HCT116 (cell line): ENCODE results near the gene CLEC2B. TPM values are rescaled to one million over a fixed set of nuclear protein-coding genes. Genes with fewer than 3 reads are reported as not detected.

Experiments
- ATAC-seq: fragments of 200-7000 bp; cut with Tn5 transposase; 2 replicates; pipeline ENCODE4 v1.9.1; 2020; ENCODE audit warnings: mild to moderate bottlenecking, moderate library complexity
- BruUV-seq: library from RNA; stranded (reverse); fragments of 400-500 nt; replicated peaks from 2 replicates; lab custom pipeline; 2021; lab: Mats Ljungman, UMichigan
- CTCF ChIA-PET: fragments of 300-600 bp; sonication (Branson Sonifier 250); formaldehyde crosslinking; loops from one replicate; lab custom pipeline; 2021; ENCODE audit warnings: antibody characterized with exemption; lab: Charles Lee
- POLR2A ChIA-PET: fragments of 300-600, 350-600 bp; sonication (Branson Sonifier 250); formaldehyde crosslinking; loops from one replicate; lab custom pipeline; 2021; ENCODE audit warnings: antibody characterized with exemption; lab: Charles Lee
- RAD21 ChIA-PET, 2 experiments: fragments of 300-600 bp; sonication (Branson Sonifier 250); formaldehyde crosslinking; loops; one replicate each; lab custom pipeline; 2023; ENCODE audit warnings: low total read pairs in 2 of 2; ENCODE audit not compliant: uncharacterized antibody in 2 of 2, unreplicated experiment in 2 of 2, low non-redundant PET in 1 of 2; lab: Charles Lee
- DNase-seq: peaks from one replicate; pipeline ENCODE4 v3.0.0-alpha.2; 2010; ENCODE audit warnings: low read depth, low spot score
- H2AFZ ChIP-seq: fragments of 200-600 bp; shearing (Covaris generic), sonication (generic); 2 replicates; pipeline ENCODE4 v1.6.1; 2017; ENCODE audit warnings: low read depth, mixed run types, mixed read lengths, antibody characterized with exemption, low read length; ENCODE audit not compliant: poor library complexity, severe bottlenecking
- H3K27ac ChIP-seq: 2 replicates; pipeline ENCODE4 v1.5.1; 2012; ENCODE audit warnings: low read depth, low read length
- H3K27me3 ChIP-seq: fragments of 200-600 bp; sonication (generic); 2 replicates; pipeline ENCODE4 v1.6.1; 2016; ENCODE audit warnings: mixed run types, low read length, mixed read lengths; ENCODE audit not compliant: insufficient read depth
- H3K36me3 ChIP-seq, 2 experiments: fragments of 200-500 bp in 1 of 2; fragments of 200-600 bp in 1 of 2; sonication (Bioruptor generic) in 1 of 2; sonication (generic) in 1 of 2; 2 replicates each; pipeline versions ENCODE4 v1.5.1 to v1.6.1; 2014 to 2016; ENCODE audit warnings: low read length in 2 of 2, inconsistent platforms in 1 of 2, mixed read lengths in 1 of 2, mixed run types in 1 of 2; ENCODE audit not compliant: insufficient read depth in 2 of 2, control insufficient read depth in 1 of 2
- H3K4me1 ChIP-seq, 2 experiments: fragments of 200-600 bp in 1 of 2; sonication (generic) in 1 of 2; 2 replicates each; pipeline versions ENCODE4 v1.5.1 to v1.6.1; 2012 to 2017; ENCODE audit warnings: low read length in 2 of 2, inconsistent platforms in 1 of 2, mild to moderate bottlenecking in 1 of 2, mixed read lengths in 1 of 2, mixed run types in 1 of 2, moderate library complexity in 1 of 2; ENCODE audit not compliant: insufficient read depth in 2 of 2, control insufficient read depth in 1 of 2
- H3K4me2 ChIP-seq: fragments of 200-600 bp; sonication (generic); 2 replicates; pipeline ENCODE4 v1.6.1; 2017; ENCODE audit warnings: mixed run types, low read length, mixed read lengths
- H3K4me3 ChIP-seq, 2 experiments: fragments of 200-600 bp in 1 of 2; sonication (generic) in 1 of 2; replicated peaks in 1 of 2; 2 replicates each; pipeline ENCODE4 v1.5.1; 2011 to 2016; ENCODE audit warnings: low read length in 2 of 2, control low read depth in 1 of 2, low read depth in 1 of 2, mild to moderate bottlenecking in 1 of 2, mixed read lengths in 1 of 2, mixed run types in 1 of 2
- H3K79me2 ChIP-seq: fragments of 200-600 bp; sonication (generic); 2 replicates; pipeline ENCODE4 v1.6.1; 2017; ENCODE audit warnings: mild to moderate bottlenecking, mixed run types, low read length, moderate library complexity, mixed read lengths; ENCODE audit not compliant: insufficient read depth
- H3K9ac ChIP-seq: fragments of 200-600 bp; sonication (generic); 2 replicates; pipeline ENCODE4 v1.6.1; 2016; ENCODE audit warnings: low read length, mixed read lengths
- H3K9me2 ChIP-seq: fragments of 200-600 bp; sonication (generic), shearing (Covaris generic); 2 replicates; pipeline ENCODE4 v1.6.1; 2017; ENCODE audit warnings: mixed run types, mild to moderate bottlenecking, moderate library complexity; ENCODE audit not compliant: insufficient read depth
- H3K9me3 ChIP-seq, 2 experiments: fragments of 200-500 bp in 1 of 2; fragments of 200-600 bp in 1 of 2; sonication (Bioruptor generic) in 1 of 2; sonication (generic) in 1 of 2; 2 replicates each; pipeline ENCODE4 v1.6.1; 2014 to 2017; ENCODE audit warnings: low read length in 2 of 2, mixed read lengths in 2 of 2, inconsistent platforms in 1 of 2, low read depth in 1 of 2, mild to moderate bottlenecking in 1 of 2, mixed run types in 1 of 2, moderate library complexity in 1 of 2; ENCODE audit not compliant: control insufficient read depth in 1 of 2, insufficient read depth in 1 of 2
- H4K20me1 ChIP-seq: fragments of 200-600 bp; sonication (generic), shearing (Covaris generic); 2 replicates; pipeline ENCODE4 v1.6.1; 2017; ENCODE audit warnings: mixed run types, mild to moderate bottlenecking, moderate library complexity; ENCODE audit not compliant: insufficient read depth
- ATF3 ChIP-seq: IDR thresholded peaks from 2 replicates; pipeline ENCODE4 v1.6.1; 2012
- CTCF ChIP-seq, 3 experiments: fragments of 200-600 bp in 1 of 3; sonication (generic) in 1 of 3; IDR thresholded peaks in 2 of 3; conservative IDR thresholded peaks in 1 of 3; 2 replicates each; pipeline ENCODE4 v1.5.1; 2012 to 2017; ENCODE audit warnings: low read depth in 2 of 3, low read length in 2 of 3, antibody characterized with exemption in 1 of 3, borderline replicate concordance in 1 of 3, control low read depth in 1 of 3, mild to moderate bottlenecking in 1 of 3, mixed read lengths in 1 of 3, mixed run types in 1 of 3, moderate library complexity in 1 of 3; ENCODE audit not compliant: insufficient read depth in 1 of 3
- EGR1 ChIP-seq: IDR thresholded peaks from 2 replicates; pipeline ENCODE4 v1.6.1; 2012; ENCODE audit warnings: low read depth
- ELF1 ChIP-seq: IDR thresholded peaks from 2 replicates; pipeline ENCODE4 v1.6.1; 2012; ENCODE audit warnings: low read depth, borderline replicate concordance
- FOSL1 ChIP-seq: IDR thresholded peaks from 2 replicates; pipeline ENCODE4 v1.6.1; 2012; ENCODE audit warnings: low read depth
- JUND ChIP-seq: IDR thresholded peaks from 2 replicates; pipeline ENCODE4 v1.6.1; 2012
- MAX ChIP-seq: IDR thresholded peaks from 2 replicates; pipeline ENCODE4 v1.6.1; 2012
- REST ChIP-seq: IDR thresholded peaks from 2 replicates; pipeline ENCODE4 v1.6.1; 2012; ENCODE audit warnings: low read depth
- SIN3A ChIP-seq: IDR thresholded peaks from 2 replicates; pipeline ENCODE4 v1.6.1; 2012; ENCODE audit warnings: low read depth
- TCF7L2 ChIP-seq: IDR thresholded peaks from 2 replicates; pipeline ENCODE4 v1.7.0; 2011; ENCODE audit warnings: borderline replicate concordance, inconsistent platforms; ENCODE audit not compliant: insufficient read depth, insufficient read length; ENCODE audit errors: extremely low read depth
- ZFX ChIP-seq: fragments of 450-650 bp; IDR thresholded peaks from 2 replicates; pipeline ENCODE4 v1.6.1; 2017
- intact Hi-C: fragments of 100-400 bp; cut with micrococcal nuclease; formaldehyde crosslinking; loops from 2 replicates; pipeline ENCODE4 v1.10.0; 2022
- total RNA-seq: library from RNA; stranded (reverse); gene quantifications from one replicate; pipeline ENCODE4 v1.2.1, GENCODE V29; 2021; ENCODE audit not compliant: unreplicated experiment

The CLEC2B gene
- total RNA-seq, 1 experiment from 2014 or later, result not detected

- BruUV-seq, result no TSS peak
- ATAC-seq, result no peak
- Histone ChIP-seq H3K27me3 (peaks cover 55% of the 10 kb centered on the region), H4K20me1 (no peaks in the 10 kb centered on the region), H3K9me3 (no peaks in the 10 kb centered on the region), H3K9ac (no peak overlapping the region), H3K4me2 (no peak overlapping the region), H3K27ac (no peak overlapping the region), H2AFZ (no peak overlapping the region), H3K9me2 (no peaks in the 10 kb centered on the region), H3K79me2 (no peaks in the 10 kb centered on the region), H3K36me3 (no peaks in the 10 kb centered on the region), H3K4me1 (no peaks in the 10 kb centered on the region), H3K4me3 (no peak overlapping the region)
- DNase-seq, result no peak
- POLR2A ChIA-PET, result no interaction called here
- RAD21 ChIA-PET, result no interaction called here
- CTCF ChIA-PET, result no interaction called here
- TF ChIP-seq SIN3A, result no peak
- no peak for TF ChIP-seq REST
- no peak for TF ChIP-seq ELF1
- TF ChIP-seq FOSL1, result no peak
- TF ChIP-seq EGR1, result no peak
- TF ChIP-seq ZFX, result no peak
- intact Hi-C loops, result no loop called here
These were observed 18.1 kb downstream of the CLEC2B start for GRCh38 chr12:9851050-9851449.

GRCh38 chr12:9848899-9849298 lies 20.3 kb downstream of the CLEC2B start:
- H3K4me1 ChIP-seq, result no peaks in the 10 kb centered on the region
- intact Hi-C loops, result no loop called here
- H2AFZ ChIP-seq, result no peak overlapping the region
- H3K27ac ChIP-seq, result no peak overlapping the region
- no peaks in the 10 kb centered on the region for H3K79me2 ChIP-seq
- ChIA-PET POLR2A (no interaction called here), RAD21 (no interaction called here), CTCF (no interaction called here)
- DNase-seq (no peak), ATAC-seq (no peak)
- no peaks in the 10 kb centered on the region for H4K20me1 ChIP-seq
- H3K9ac ChIP-seq, result no peak overlapping the region
- H3K27me3 ChIP-seq, result peaks cover 59% of the 10 kb centered on the region
- H3K9me3 ChIP-seq, result no peaks in the 10 kb centered on the region
- H3K4me2 ChIP-seq, result no peak overlapping the region
- H3K4me3 ChIP-seq, result no peak overlapping the region
- no peaks in the 10 kb centered on the region for H3K9me2 ChIP-seq
- BruUV-seq, result no TSS peak
- H3K36me3 ChIP-seq, result no peaks in the 10 kb centered on the region
- TF ChIP-seq CTCF (IDR thresholded peaks at IDR 0.05 in 2 of 3, conservative IDR thresholded peaks at IDR 0.05 in 1 of 3; ENCODE audit: borderline replicate concordance in 1 of 3, insufficient read depth in 1 of 3, low read depth in 2 of 3, low read length in 2 of 3) (no peak), EGR1 (no peak), ATF3 (no peak), TCF7L2 (no peak), MAX (no peak), JUND (no peak), REST (no peak)
